Inferior parietal cortex (tissue), 1 donor: Measurements from ENCODE around the gene PIGW.

Experiments
- DNase-seq: peaks from one replicate; pipeline ENCODE4 v3.0.0-alpha.2; 2016; ENCODE audit errors: extremely low spot score

Gene PIGW

GRCh38 chr17:36534840-36535668 lies at the start of gene PIGW, which contains the start of gene MYO19:
Gene PIGW, plus strand, starts transcription at chr17:36534987. Its CDS starts 2,115 bp downstream, at chr17:36537102.
Gene MYO19, minus strand, starts transcription at chr17:36534868. Its CDS starts 2,330 bp downstream, at chr17:36532538.
- DNase-seq: peak; percentile 87

- DNase-seq: no peak
Measured at GRCh38 chr17:36485027-36485426, 49.8 kb upstream of the PIGW start.

- no peak for DNase-seq
Measured at GRCh38 chr17:36485805-36486203, 49.0 kb upstream of the PIGW start.

- peak; percentile 96 for DNase-seq
Measured at GRCh38 chr17:36486204-36487194, 48.3 kb upstream of the PIGW start, which contains the start of gene ZNHIT3. Gene ZNHIT3, plus strand, starts transcription at chr17:36486681. Its CDS starts 19 bp downstream, at chr17:36486700.

GRCh38 chr17:36493956-36494355 lies 40.8 kb upstream of the PIGW start:
- DNase-seq: no peak

- DNase-seq: no peak
Measured at GRCh38 chr17:36494674-36495073, 40.1 kb upstream of the PIGW start.

GRCh38 chr17:36495076-36495578 lies 39.7 kb upstream of the PIGW start:
- no peak for DNase-seq

GRCh38 chr17:36496018-36496789 lies 38.6 kb upstream of the PIGW start:
- DNase-seq: peak; percentile 45

- DNase-seq: no peak
Measured at GRCh38 chr17:36498155-36498554, 36.6 kb upstream of the PIGW start.

- DNase-seq: no peak
Measured at GRCh38 chr17:36498560-36499300, 36.1 kb upstream of the PIGW start.

- DNase-seq: no peak
Measured at GRCh38 chr17:36500745-36501225, 34.0 kb upstream of the PIGW start.

- no peak for DNase-seq
Measured at GRCh38 chr17:36501351-36501750, 33.4 kb upstream of the PIGW start.

- DNase-seq: no peak
Measured at GRCh38 chr17:36501963-36502362, 32.8 kb upstream of the PIGW start.

- DNase-seq: no peak
Measured at GRCh38 chr17:36503456-36504155, 31.2 kb upstream of the PIGW start.

GRCh38 chr17:36504156-36504545 lies 30.6 kb upstream of the PIGW start:
- no peak for DNase-seq

GRCh38 chr17:36505171-36505570 lies 29.6 kb upstream of the PIGW start:
- DNase-seq: no peak

GRCh38 chr17:36506249-36506826 lies 28.4 kb upstream of the PIGW start:
- no peak for DNase-seq

GRCh38 chr17:36506831-36507230 lies 28.0 kb upstream of the PIGW start:
- no peak for DNase-seq

GRCh38 chr17:36507266-36507665 lies 27.5 kb upstream of the PIGW start:
- DNase-seq: no peak
